ENCODE measurements around the gene SPOCK1.

SPOCK1 gene

DNA sequence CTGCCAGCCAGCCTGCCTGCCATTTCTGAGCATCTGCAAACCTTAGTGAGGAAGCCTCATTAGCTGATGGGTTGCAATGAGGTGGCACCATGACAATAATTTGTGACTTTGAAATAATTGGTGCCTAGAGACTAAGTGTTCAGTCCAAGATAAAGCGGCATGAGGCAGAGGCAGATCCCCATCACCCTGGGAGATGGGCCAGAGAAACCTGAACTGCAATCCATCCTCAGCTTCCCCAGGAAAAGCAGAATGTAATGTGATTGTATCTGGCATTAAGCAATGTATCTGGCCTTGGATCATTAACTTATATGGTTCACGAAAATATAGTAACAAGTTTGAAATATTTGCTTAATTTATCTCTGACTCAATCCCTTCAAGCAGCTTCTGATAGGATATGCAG lies 101.0 kb downstream of the SPOCK1 start:
- Histone ChIP-seq H3K27me3 (ENCODE audit: insufficient read depth, poor library complexity, severe bottlenecking) (no peaks in the 10 kb centered on the region), H3K4me3 (replicated peaks; ENCODE audit: insufficient read depth, low read length) (no peak overlapping the region), H3K27ac (replicated peaks) (no peak overlapping the region)
- TF ChIP-seq, protein P1, sequence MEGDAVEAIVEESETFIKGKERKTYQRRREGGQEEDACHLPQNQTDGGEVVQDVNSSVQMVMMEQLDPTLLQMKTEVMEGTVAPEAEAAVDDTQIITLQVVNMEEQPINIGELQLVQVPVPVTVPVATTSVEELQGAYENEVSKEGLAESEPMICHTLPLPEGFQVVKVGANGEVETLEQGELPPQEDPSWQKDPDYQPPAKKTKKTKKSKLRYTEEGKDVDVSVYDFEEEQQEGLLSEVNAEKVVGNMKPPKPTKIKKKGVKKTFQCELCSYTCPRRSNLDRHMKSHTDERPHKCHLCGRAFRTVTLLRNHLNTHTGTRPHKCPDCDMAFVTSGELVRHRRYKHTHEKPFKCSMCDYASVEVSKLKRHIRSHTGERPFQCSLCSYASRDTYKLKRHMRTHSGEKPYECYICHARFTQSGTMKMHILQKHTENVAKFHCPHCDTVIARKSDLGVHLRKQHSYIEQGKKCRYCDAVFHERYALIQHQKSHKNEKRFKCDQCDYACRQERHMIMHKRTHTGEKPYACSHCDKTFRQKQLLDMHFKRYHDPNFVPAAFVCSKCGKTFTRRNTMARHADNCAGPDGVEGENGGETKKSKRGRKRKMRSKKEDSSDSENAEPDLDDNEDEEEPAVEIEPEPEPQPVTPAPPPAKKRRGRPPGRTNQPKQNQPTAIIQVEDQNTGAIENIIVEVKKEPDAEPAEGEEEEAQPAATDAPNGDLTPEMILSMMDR (IDR thresholded peaks at IDR 0.05; ENCODE audit: insufficient read depth, low read length): no peak
- TF ChIP-seq, protein P2, sequence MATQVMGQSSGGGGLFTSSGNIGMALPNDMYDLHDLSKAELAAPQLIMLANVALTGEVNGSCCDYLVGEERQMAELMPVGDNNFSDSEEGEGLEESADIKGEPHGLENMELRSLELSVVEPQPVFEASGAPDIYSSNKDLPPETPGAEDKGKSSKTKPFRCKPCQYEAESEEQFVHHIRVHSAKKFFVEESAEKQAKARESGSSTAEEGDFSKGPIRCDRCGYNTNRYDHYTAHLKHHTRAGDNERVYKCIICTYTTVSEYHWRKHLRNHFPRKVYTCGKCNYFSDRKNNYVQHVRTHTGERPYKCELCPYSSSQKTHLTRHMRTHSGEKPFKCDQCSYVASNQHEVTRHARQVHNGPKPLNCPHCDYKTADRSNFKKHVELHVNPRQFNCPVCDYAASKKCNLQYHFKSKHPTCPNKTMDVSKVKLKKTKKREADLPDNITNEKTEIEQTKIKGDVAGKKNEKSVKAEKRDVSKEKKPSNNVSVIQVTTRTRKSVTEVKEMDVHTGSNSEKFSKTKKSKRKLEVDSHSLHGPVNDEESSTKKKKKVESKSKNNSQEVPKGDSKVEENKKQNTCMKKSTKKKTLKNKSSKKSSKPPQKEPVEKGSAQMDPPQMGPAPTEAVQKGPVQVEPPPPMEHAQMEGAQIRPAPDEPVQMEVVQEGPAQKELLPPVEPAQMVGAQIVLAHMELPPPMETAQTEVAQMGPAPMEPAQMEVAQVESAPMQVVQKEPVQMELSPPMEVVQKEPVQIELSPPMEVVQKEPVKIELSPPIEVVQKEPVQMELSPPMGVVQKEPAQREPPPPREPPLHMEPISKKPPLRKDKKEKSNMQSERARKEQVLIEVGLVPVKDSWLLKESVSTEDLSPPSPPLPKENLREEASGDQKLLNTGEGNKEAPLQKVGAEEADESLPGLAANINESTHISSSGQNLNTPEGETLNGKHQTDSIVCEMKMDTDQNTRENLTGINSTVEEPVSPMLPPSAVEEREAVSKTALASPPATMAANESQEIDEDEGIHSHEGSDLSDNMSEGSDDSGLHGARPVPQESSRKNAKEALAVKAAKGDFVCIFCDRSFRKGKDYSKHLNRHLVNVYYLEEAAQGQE (IDR thresholded peaks at IDR 0.05; ENCODE audit: insufficient replicate concordance, low read depth): no peak
- TF ChIP-seq SPI1 (IDR thresholded peaks at IDR 0.05; ENCODE audit: borderline replicate concordance, low read depth) (no peak), POLR2AphosphoS5 (IDR thresholded peaks at IDR 0.05; ENCODE audit: low read depth) (no peak), GABPA (IDR thresholded peaks at IDR 0.05; ENCODE audit: low read depth) (no peak)
- DNase-seq (ENCODE audit: low read depth in 1 of 2, low spot score in 1 of 2): no peak

- no peak overlapping the region for H3K27ac ChIP-seq (replicated peaks)
- TF ChIP-seq GABPA (IDR thresholded peaks at IDR 0.05; ENCODE audit: low read depth) (no peak), POLR2AphosphoS5 (IDR thresholded peaks at IDR 0.05; ENCODE audit: low read depth) (no peak), SPI1 (IDR thresholded peaks at IDR 0.05; ENCODE audit: borderline replicate concordance, low read depth) (no peak)
- TF ChIP-seq, protein P1 (IDR thresholded peaks at IDR 0.05; ENCODE audit: insufficient read depth, low read length): no peak
- TF ChIP-seq, protein P2 (IDR thresholded peaks at IDR 0.05; ENCODE audit: insufficient replicate concordance, low read depth): no peak
- no peak overlapping the region for H3K4me3 ChIP-seq (replicated peaks; ENCODE audit: insufficient read depth, low read length)
- no peak for DNase-seq (ENCODE audit: low read depth in 1 of 2, low spot score in 1 of 2)
- H3K27me3 ChIP-seq (ENCODE audit: insufficient read depth, poor library complexity, severe bottlenecking): no peaks in the 10 kb centered on the region
These were observed 103.9 kb downstream of the SPOCK1 start for GRCh38 chr5:137395011-137395755.

DNA sequence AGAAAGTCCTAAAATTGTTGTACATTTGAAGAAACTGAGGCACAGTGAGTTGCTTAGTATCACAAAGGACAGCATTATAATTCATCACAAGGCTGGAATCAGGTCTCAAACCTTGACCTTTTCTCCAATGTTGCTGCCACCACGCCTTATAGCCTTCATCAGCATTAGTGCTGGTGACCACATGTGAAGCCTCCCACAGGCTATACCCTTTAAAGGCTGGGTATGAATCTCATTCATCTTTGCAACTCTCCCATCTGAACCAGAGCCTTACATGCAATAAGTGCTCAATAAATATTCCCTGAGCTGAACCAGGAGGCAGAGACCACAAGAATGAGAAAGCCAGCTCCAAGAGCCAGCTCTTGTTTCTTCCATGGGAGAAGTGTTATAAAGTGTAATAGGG lies 104.7 kb downstream of the SPOCK1 start:
- TF ChIP-seq POLR2AphosphoS5 (IDR thresholded peaks at IDR 0.05; ENCODE audit: low read depth): no peak
- Histone ChIP-seq H3K27ac (replicated peaks) (no peak overlapping the region), H3K27me3 (ENCODE audit: insufficient read depth, poor library complexity, severe bottlenecking) (no peaks in the 10 kb centered on the region), H3K4me3 (replicated peaks; ENCODE audit: insufficient read depth, low read length) (no peak overlapping the region)
- DNase-seq (ENCODE audit: low read depth in 1 of 2, low spot score in 1 of 2): no peak

DNA sequence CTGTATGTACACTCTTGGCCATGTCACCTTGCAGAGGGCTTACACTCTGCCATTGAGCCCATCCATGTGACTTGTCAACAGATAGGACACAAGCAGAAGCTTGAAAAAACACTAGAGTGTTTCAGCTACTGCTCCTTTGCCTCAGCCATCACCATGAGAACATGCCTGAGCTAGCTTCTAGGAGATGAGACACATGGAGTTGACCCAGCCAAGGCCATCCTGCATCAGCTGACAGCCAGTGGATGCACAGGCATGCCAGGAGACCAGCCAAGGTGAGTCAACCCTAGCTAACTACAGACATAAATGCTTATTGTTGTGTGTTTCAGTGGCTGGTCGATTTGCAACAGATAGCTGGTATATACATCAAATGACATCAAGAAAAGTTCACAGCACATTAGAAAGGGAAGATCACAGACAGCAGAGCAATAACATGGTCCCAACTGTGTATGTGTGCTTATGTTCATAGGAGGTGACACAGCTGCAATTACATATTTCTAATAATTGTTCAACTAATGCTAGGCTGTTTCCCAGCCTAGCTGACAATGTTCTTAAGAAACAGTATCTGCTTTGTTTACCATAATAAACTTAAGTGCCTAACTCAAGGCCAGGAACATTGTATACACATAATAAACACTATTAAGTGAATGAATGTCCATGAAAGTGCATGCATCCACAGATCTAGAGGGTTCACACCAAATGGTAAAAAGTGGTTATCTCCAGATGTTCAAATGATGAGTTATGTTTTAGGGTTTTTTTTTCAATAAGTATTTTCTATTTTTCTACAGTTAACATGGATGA lies 105.7 kb downstream of the SPOCK1 start:
- Histone ChIP-seq H3K27me3 (ENCODE audit: insufficient read depth, poor library complexity, severe bottlenecking) (no peaks in the 10 kb centered on the region), H3K27ac (replicated peaks) (no peak overlapping the region), H3K4me3 (replicated peaks; ENCODE audit: insufficient read depth, low read length) (no peak overlapping the region)
- TF ChIP-seq GABPA (IDR thresholded peaks at IDR 0.05; ENCODE audit: low read depth): no peak
- TF ChIP-seq, protein P2 (IDR thresholded peaks at IDR 0.05; ENCODE audit: insufficient replicate concordance, low read depth): no peak
- TF ChIP-seq POLR2AphosphoS5 (IDR thresholded peaks at IDR 0.05; ENCODE audit: low read depth): no peak
- TF ChIP-seq, protein P1 (IDR thresholded peaks at IDR 0.05; ENCODE audit: insufficient read depth, low read length): no peak
- no peak for TF ChIP-seq SPI1 (IDR thresholded peaks at IDR 0.05; ENCODE audit: borderline replicate concordance, low read depth)
- no peak for DNase-seq (ENCODE audit: low read depth in 1 of 2, low spot score in 1 of 2)

Data from HL-60 (cell line).